Measurements from ENCODE around the gene MICAL2. TPM values are rescaled to one million over a fixed set of nuclear protein-coding genes. Genes with fewer than 3 reads are reported as not detected.
A peak's percentile ranks its signal among the peaks of the same experiment; 100 is the strongest.

MICAL2 gene
- total RNA-seq, 4 donors from 2014 or later: 195 to 499 (median 259) TPM

GRCh38 chr11:12173111-12173510, 62.7 kb downstream of the MICAL2 start:
- Histone ChIP-seq H3K9me3 (no peaks in the 10 kb centered on the region), H3K4me3 (no peak overlapping the region), H3K27ac (replicated peaks in 1 of 4) (peak overlapping the region; percentile 34 to 77 (median 73)), H3K36me3 (no peaks in the 10 kb centered on the region), H3K4me1 (peaks cover 31 to 71% (median 60%) of the 10 kb centered on the region in 4 donors), H3K27me3 (no peaks in the 10 kb centered on the region)
- WGBS: 70% methylated on average over 4 of the region's 4 CpGs
- TF ChIP-seq EP300 (IDR thresholded peaks at IDR 0.05): no peak
- no peak for DNase-seq (ENCODE audit: extremely low spot score)
- intact Hi-C loops (cut with DNase I): no loop called here

DNA sequence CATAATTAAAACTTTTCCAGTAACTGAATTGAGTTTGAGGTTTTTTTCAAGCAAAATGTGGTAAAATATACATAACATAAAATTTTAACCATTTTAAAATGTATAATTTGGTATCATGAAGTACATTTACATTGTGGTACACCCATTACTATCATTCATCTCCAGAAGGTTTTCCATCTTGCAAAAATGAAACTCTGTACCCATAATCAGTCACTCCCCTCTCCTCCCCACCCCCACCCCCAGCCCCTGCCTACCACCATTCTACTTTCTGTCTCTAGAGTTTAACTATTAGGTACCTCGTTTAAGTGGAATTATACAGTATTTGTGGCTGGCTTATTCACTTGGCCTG, 63.7 kb downstream of the MICAL2 start:
- peaks cover 37 to 76% (median 62%) of the 10 kb centered on the region in 4 donors for H3K4me1 ChIP-seq
- DNase-seq (ENCODE audit: extremely low spot score): no peak
- no peaks in the 10 kb centered on the region for H3K27me3 ChIP-seq
- 42% methylated on average over 1 of the region's 1 CpG for WGBS
- H3K36me3 ChIP-seq: no peaks in the 10 kb centered on the region
- H3K27ac ChIP-seq (replicated peaks in 1 of 4): peak overlapping the region in 3 of 4 donors; percentile 72 to 77 (median 74)
- TF ChIP-seq POLR2AphosphoS5 (IDR thresholded peaks at IDR 0.05) (no peak), CTCF (IDR thresholded peaks at IDR 0.05) (no peak), EP300 (IDR thresholded peaks at IDR 0.05) (no peak)
- no peaks in the 10 kb centered on the region for H3K9me3 ChIP-seq
- intact Hi-C loops (cut with DNase I): no loop called here
- H3K4me3 ChIP-seq: no peak overlapping the region

DNA sequence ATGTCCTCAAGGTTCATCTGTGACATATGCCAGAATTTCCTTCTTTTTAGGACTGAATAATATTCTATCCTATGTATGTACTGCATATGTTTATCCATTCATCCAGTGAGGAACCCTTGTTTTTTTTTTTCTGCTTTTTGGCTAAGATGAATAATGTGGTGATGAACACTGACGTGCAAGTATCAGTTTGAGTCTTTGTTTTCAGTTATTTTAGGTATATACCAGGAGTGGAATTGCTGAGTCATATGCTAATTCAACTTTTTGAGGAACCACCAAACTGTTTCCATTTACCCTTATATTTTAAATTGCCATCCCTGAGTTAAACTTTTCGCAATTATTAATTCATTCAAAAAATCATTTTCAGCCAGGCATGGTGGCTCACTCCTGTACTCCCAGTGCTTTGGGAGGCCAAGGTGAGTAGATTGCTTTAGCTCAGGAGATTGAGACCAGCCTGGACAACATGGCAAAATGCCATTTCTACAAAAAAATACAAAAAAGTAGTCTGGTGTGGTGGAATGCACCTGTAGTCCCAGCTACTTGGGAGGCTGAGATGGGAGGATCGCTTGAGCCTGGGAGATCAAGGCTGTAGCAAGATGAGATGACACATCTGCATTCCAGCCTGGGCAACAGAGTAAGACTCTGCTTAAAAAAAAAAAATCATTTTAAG, 64.2 kb downstream of the MICAL2 start:
- DNase-seq (ENCODE audit: extremely low spot score): no peak
- TF ChIP-seq POLR2AphosphoS5 (IDR thresholded peaks at IDR 0.05) (no peak), CTCF (IDR thresholded peaks at IDR 0.05) (no peak), EP300 (IDR thresholded peaks at IDR 0.05) (no peak), POLR2A (IDR thresholded peaks at IDR 0.05; ENCODE audit: low read depth) (no peak)
- Histone ChIP-seq H3K36me3 (no peaks in the 10 kb centered on the region), H3K4me3 (no peak overlapping the region), H3K9me3 (no peaks in the 10 kb centered on the region), H3K4me1 (peaks cover 37 to 77% (median 62%) of the 10 kb centered on the region in 4 donors), H3K27ac (replicated peaks in 1 of 4) (peak overlapping the region in 3 of 4 donors; percentile 72 to 77 (median 75)), H3K27me3 (no peaks in the 10 kb centered on the region)
- intact Hi-C loops (cut with DNase I): no loop called here
- 69% methylated on average over 3 of the region's 3 CpGs for WGBS

DNA sequence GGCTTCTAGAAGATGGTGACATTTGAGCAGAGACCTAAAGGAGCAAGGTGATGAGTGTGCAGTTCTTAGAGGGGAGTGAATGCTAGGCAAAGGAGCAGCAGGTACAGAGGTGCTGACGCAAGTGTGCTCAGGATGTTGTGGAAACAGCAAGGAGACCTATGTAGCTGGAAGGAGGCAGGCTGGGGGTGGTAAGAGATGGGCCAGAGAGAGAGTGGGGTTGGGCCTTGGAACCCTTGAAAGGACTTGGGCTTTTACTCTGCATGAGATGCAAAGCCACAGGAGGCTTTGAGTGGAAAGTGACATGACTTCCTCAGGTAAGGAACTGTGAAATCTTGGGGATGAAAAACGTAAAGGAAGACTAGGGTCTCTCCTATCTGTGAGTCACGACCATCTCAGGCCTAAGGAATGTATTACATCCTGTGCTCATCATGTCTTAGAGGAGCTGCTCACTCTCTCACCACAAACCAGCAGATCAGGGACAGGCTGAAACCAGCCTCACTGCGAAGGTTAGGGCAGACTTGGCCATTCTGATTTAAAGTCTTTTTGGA, 65.4 kb downstream of the MICAL2 start:
- no peaks in the 10 kb centered on the region for H3K9me3 ChIP-seq
- DNase-seq (ENCODE audit: extremely low spot score): no peak
- H3K27me3 ChIP-seq: no peaks in the 10 kb centered on the region
- intact Hi-C loops (cut with DNase I): no loop called here
- peak overlapping the region; percentile 52 to 75 (median 66) for H3K27ac ChIP-seq (replicated peaks in 1 of 4)
- no peak overlapping the region for H3K4me3 ChIP-seq
- TF ChIP-seq EP300 (IDR thresholded peaks at IDR 0.05) (no peak), POLR2AphosphoS5 (IDR thresholded peaks at IDR 0.05) (no peak), CTCF (IDR thresholded peaks at IDR 0.05) (no peak), POLR2A (IDR thresholded peaks at IDR 0.05; ENCODE audit: low read depth) (no peak)
- no peaks in the 10 kb centered on the region for H3K36me3 ChIP-seq
- H3K4me1 ChIP-seq: peaks cover 30 to 74% (median 60%) of the 10 kb centered on the region in 4 donors
- 51% methylated on average over 4 of the region's 4 CpGs for WGBS

DNA sequence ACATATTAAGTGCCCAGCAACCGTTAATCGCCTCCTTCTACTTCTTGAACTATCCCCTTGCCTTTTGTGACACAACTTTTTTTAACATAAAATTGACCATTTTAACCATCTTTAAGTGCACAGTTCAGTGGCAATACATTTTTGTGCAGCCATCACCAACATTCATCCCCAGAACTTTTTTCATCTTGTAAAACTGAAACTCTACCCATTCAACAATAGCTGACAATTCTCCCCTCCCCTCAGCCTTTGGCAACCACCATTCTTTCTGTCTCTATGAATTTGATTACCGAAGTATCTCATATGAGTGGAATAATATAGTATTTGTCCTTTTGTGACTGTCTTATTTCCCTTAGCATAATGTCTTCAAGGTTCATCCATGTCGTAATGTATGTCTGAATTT, 66.0 kb downstream of the MICAL2 start:
- no peak for TF ChIP-seq POLR2AphosphoS5 (IDR thresholded peaks at IDR 0.05)
- no peak for TF ChIP-seq EP300 (IDR thresholded peaks at IDR 0.05)
- no peak for TF ChIP-seq CTCF (IDR thresholded peaks at IDR 0.05)
- no peak for TF ChIP-seq POLR2A (IDR thresholded peaks at IDR 0.05; ENCODE audit: low read depth)
- intact Hi-C loops (cut with DNase I): no loop called here

More for the DNA sequence above, 66.0 kb downstream of the MICAL2 start:
- 95% methylated on average over 4 of the region's 4 CpGs for WGBS
- H3K27me3 ChIP-seq: no peaks in the 10 kb centered on the region
- H3K36me3 ChIP-seq: no peaks in the 10 kb centered on the region
- H3K9me3 ChIP-seq: no peaks in the 10 kb centered on the region
- DNase-seq (ENCODE audit: extremely low spot score): no peak
- H3K4me3 ChIP-seq: no peak overlapping the region
- peak overlapping the region; percentile 52 to 75 (median 66) for H3K27ac ChIP-seq (replicated peaks in 1 of 4)
- H3K4me1 ChIP-seq: peaks cover 24 to 73% (median 59%) of the 10 kb centered on the region in 4 donors

Measured in esophagus muscularis mucosa (tissue), 4 donors.